Muscle of leg (tissue), 16 donors: ENCODE results near the gene DEF6. TPM values are rescaled to one million over a fixed set of nuclear protein-coding genes. Genes with fewer than 3 reads are reported as not detected.

Source experiments
- DNase-seq: peaks from one replicate; pipeline ENCODE4 v3.0.0; 2013
- H3K27ac ChIP-seq: one replicate; pipeline ENCODE4 v1.5.1; 2013; ENCODE audit warnings: mild to moderate bottlenecking, low read length, control low read depth
- H3K27me3 ChIP-seq: one replicate; pipeline ENCODE4 v1.6.1; 2013; ENCODE audit warnings: low read length; ENCODE audit not compliant: control insufficient read depth, insufficient read depth
- H3K36me3 ChIP-seq: one replicate; pipeline ENCODE4 v1.6.1; 2013; ENCODE audit warnings: low read length; ENCODE audit not compliant: control insufficient read depth, insufficient read depth
- H3K4me1 ChIP-seq: one replicate; pipeline ENCODE4 v1.6.1; 2013; ENCODE audit warnings: low read length; ENCODE audit not compliant: control insufficient read depth, insufficient read depth
- H3K4me3 ChIP-seq: one replicate; pipeline ENCODE4 v1.5.1; 2013; ENCODE audit warnings: low read length, control low read depth
- H3K9me3 ChIP-seq: replicated peaks from 2 replicates; pipeline ENCODE4 v1.6.1; 2013; ENCODE audit warnings: low read depth, low read length; ENCODE audit not compliant: control insufficient read depth
- WGBS: methylation state at CpG from one replicate; pipeline ENCODE4 v1.1.5; 2013; ENCODE audit warnings: missing lambda C conversion rate; ENCODE audit not compliant: insufficient coverage; 5-methylcytosine and 5-hydroxymethylcytosine counted together
- long read RNA-seq, 11 donors: transcript quantifications; one replicate each; lab custom pipeline, GENCODE V29; 2026
- polyA plus RNA-seq, 8 donors: library from polyadenylated mRNA; unstranded; fragments of 120-200 nt; gene quantifications; one replicate each; pipeline versions ENCODE4 v1.2.1 to v1.2.3, GENCODE V29; 2013; ENCODE audit warnings: inconsistent platforms in 1 of 8, low replicate concordance in 1 of 8; ENCODE audit not compliant: insufficient read length in 8 of 8, insufficient read depth in 1 of 8
- total RNA-seq: library from RNA; stranded (reverse); fragments of 120-200 nt; gene quantifications from one replicate; pipeline ENCODE4 v1.2.4, GENCODE V29; 2013

The DEF6 gene, protein sequence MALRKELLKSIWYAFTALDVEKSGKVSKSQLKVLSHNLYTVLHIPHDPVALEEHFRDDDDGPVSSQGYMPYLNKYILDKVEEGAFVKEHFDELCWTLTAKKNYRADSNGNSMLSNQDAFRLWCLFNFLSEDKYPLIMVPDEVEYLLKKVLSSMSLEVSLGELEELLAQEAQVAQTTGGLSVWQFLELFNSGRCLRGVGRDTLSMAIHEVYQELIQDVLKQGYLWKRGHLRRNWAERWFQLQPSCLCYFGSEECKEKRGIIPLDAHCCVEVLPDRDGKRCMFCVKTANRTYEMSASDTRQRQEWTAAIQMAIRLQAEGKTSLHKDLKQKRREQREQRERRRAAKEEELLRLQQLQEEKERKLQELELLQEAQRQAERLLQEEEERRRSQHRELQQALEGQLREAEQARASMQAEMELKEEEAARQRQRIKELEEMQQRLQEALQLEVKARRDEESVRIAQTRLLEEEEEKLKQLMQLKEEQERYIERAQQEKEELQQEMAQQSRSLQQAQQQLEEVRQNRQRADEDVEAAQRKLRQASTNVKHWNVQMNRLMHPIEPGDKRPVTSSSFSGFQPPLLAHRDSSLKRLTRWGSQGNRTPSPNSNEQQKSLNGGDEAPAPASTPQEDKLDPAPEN
- total RNA-seq (6.1 TPM), polyA plus RNA-seq (1 to 10 TPM; 4.7 to 8.4 (median 6.1) TPM)
- long read RNA-seq, donor 1, partial matches to known transcripts: 0 of 1 reads
- long read RNA-seq, donor 1, other reads (novel, unspliced or antisense): 0 of 1 reads
- long read RNA-seq, donor 2: 0 reads
- long read RNA-seq, donor 3, partial matches to known transcripts: 0 of 1 reads
- long read RNA-seq, donor 3, other reads (novel, unspliced or antisense): 0 of 1 reads
- long read RNA-seq, donor 4, partial matches to known transcripts: 0 of 1 reads
- long read RNA-seq, donor 4, other reads (novel, unspliced or antisense): 0 of 1 reads
- long read RNA-seq, donor 5, transcript DEF6-201 (11 exons, 2,262 nt): major isoform, 5 of 5 reads
- long read RNA-seq, donor 5, partial matches to known transcripts: 0 of 5 reads
- long read RNA-seq, donor 5, other reads (novel, unspliced or antisense): 0 of 5 reads
- long read RNA-seq, donor 6: 0 reads
- long read RNA-seq, donor 7, partial matches to known transcripts: 0 of 2 reads
- long read RNA-seq, donor 7, other reads (novel, unspliced or antisense): 0 of 2 reads
- long read RNA-seq, donor 8, partial matches to known transcripts: 0 of 1 reads
- long read RNA-seq, donor 8, other reads (novel, unspliced or antisense): 0 of 1 reads
- long read RNA-seq, donor 9: 0 reads
- long read RNA-seq, donor 10, partial matches to known transcripts: 0 of 1 reads
- long read RNA-seq, donor 10, other reads (novel, unspliced or antisense): 0 of 1 reads
- long read RNA-seq, donor 11: 0 reads

DNA sequence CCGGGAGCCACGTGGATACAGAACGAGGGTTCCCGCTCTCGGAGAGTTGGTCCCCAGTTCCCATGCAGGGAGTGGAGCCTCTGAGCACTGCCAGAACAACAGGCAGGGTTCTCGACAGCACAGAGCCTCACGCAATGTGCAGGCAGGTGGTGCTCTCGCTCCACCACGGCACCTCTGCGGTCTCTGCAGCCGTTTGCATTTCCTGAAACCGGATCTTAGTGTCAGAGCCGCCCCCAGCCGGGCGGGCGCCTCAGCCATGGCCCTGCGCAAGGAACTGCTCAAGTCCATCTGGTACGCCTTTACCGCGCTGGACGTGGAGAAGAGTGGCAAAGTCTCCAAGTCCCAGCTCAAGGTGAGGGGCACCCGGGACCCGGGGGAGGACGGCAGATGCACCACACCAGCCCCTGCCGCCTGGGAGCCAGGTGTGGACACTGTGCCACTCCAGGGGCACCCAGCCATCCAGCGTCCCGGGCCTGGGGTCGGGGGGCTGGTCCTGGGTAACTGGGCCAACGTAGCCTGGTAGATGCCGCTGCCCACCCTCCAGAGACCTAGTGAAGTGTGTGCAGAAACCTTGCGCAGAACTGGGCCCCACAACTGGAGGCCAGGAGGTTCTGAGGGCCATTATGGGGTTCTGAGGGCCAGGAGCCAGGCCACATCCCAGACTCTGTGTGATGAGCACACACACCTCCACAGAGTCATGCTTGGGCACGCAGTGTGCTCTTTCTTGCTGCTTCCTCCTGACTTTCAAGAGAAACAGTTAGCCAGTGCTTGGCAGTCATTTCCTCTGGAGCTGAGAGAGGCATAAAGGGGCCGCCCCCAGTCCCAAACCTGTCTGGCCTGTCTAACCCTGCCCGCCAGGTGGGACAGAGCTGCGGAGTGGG is at the start of gene DEF6:
TSS of gene DEF6 (plus strand) at position 218 of the 881 bp plus-strand sequence. CDS start at position 257, 39 bp downstream.
- peak within 1 kb of the TSS; percentile 65 for H3K27ac ChIP-seq
- peak; percentile 95 for DNase-seq
- WGBS: 12% methylated on average over 33 of the region's 35 CpGs
- peaks cover 18% of the 10 kb centered on the region for H3K4me1 ChIP-seq
- peak within 1 kb of the TSS; percentile 59 for H3K4me3 ChIP-seq
- no peaks in the 10 kb centered on the region for H3K27me3 ChIP-seq
- no peaks in the 10 kb centered on the region for H3K9me3 ChIP-seq
- H3K36me3 ChIP-seq: peaks cover 37% of the 10 kb centered on the region

DNA sequence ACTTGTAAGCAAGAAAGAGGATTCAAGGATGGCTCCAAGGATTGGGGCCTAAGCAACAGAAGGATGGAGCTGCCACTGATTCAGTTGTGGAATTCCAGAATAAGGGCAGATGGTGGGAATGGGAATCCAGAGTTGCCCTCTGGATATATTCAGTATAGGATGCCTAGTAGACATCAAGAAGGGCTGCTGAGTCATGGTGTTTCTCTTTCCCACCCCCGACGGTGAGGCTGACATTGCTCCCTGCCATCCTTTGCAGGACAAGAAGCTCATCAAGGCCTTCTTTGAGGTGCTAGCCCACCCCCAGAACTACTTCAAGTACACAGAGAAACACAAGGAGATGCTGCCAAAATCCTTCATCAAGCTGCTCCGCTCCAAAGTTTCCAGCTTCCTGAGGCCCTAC is 49.3 kb upstream of the DEF6 start:
- no peaks in the 10 kb centered on the region for H3K4me1 ChIP-seq
- no peak for DNase-seq
- no peaks in the 10 kb centered on the region for H3K9me3 ChIP-seq
- 69% methylated on average over 3 of the region's 3 CpGs for WGBS
- H3K27ac ChIP-seq: no peak overlapping the region
- no peak overlapping the region for H3K4me3 ChIP-seq
- peaks cover 18% of the 10 kb centered on the region for H3K36me3 ChIP-seq
- H3K27me3 ChIP-seq: no peaks in the 10 kb centered on the region

DNA sequence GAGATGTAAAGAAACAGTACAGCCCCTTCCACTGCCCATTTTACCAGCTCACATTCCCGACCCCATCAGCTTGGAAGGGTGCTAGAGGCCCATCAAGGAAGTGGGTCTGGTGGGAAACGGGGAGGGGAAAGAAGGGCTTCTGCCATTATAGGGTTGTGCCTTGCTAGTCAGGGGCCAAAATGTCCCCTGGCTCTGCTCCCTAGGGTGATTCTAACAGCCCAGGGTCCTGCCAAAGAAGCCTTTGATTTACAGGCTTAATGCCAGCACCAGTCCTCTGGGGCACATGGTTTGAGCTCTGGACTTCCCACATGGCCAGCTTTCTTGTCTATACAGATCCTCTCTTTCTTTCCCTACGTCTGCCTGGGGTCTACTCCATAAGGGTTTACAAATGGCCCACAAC is 48.7 kb upstream of the DEF6 start:
- WGBS: 70% methylated on average over 2 of the region's 3 CpGs
- Histone ChIP-seq H3K36me3 (peaks cover 15% of the 10 kb centered on the region), H3K27ac (no peak overlapping the region)

DNA sequence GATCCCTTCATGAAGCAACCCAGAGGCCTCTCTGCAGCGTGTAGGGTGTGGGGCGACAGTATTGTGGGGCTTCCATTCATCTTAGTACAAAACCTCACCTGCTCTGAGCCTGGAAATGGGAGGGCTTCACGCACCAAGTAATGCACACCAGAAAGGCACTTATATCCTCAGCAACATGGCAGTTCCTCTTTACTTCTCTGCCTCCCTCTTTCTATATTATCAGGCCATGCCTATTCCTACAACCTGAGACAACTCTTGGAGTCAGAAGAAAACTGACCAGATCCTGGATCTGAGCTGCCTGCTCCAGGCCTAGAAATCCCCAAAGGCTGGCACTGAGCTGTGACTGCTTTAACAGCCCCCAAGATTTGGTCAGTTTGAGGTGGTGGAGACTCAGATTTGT is 45.7 kb upstream of the DEF6 start:
- Histone ChIP-seq H3K4me1 (no peaks in the 10 kb centered on the region), H3K27me3 (no peaks in the 10 kb centered on the region), H3K27ac (no peak overlapping the region), H3K4me3 (no peak overlapping the region), H3K36me3 (peaks cover 4% of the 10 kb centered on the region), H3K9me3 (no peaks in the 10 kb centered on the region)
- no peak for DNase-seq
- 100% methylated on average over 1 of the region's 3 CpGs for WGBS

More for the DNA sequence above, 48.7 kb upstream of the DEF6 start:
- H3K4me3 ChIP-seq: no peak overlapping the region
- no peaks in the 10 kb centered on the region for H3K4me1 ChIP-seq
- no peak for DNase-seq
- H3K27me3 ChIP-seq: no peaks in the 10 kb centered on the region
- no peaks in the 10 kb centered on the region for H3K9me3 ChIP-seq

DNA sequence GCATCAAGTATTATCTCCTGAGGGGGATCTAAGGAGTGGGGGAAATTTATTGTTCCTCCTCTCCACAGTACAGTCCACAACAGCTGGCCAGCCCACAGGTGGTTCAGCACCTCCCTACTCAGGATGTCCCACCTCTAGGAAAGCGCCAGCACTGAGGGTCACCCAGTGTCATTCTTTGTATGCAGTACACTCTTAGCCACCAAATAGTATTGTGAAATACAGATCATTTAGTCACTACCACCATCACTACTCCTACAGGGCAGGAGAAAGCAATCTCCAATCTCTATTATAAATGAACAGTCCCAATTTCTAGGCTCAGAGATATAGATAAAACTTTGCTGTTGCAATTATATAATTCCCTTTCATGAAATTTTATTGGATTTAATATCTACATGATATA is 44.4 kb upstream of the DEF6 start:
- Histone ChIP-seq H3K27me3 (no peaks in the 10 kb centered on the region), H3K27ac (no peak overlapping the region), H3K4me3 (no peak overlapping the region), H3K36me3 (peaks cover 4% of the 10 kb centered on the region), H3K4me1 (peaks cover 3% of the 10 kb centered on the region), H3K9me3 (no peaks in the 10 kb centered on the region)
- DNase-seq: no peak
- WGBS: no CpG with 5 or more reads among the region's 1 CpG

DNA sequence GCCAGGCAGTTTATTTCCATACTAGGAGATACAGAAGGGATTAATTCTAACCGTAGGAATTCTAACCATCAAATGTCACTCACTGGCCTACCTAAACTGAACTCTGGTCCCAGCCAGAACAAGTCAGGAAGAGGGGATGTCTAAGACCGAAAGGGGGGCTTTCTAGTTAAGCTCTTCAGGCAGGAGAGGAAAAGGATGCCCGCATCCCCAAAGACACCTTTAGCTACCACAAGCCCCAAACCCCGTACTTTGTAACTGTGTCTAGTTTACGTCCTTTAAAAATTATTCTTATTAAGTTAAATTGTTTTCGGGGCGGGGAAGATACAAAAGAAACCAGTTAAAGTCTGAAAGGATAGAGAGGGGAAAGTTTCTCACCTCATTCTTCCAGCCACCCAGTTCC is 39.3 kb upstream of the DEF6 start:
- Histone ChIP-seq H3K4me3 (peak overlapping the region; percentile 99), H3K4me1 (peaks cover 10% of the 10 kb centered on the region), H3K36me3 (peaks cover 2% of the 10 kb centered on the region), H3K9me3 (no peaks in the 10 kb centered on the region), H3K27ac (peak overlapping the region; percentile 97), H3K27me3 (no peaks in the 10 kb centered on the region)
- no CpG with 5 or more reads among the region's 7 CpGs for WGBS
- DNase-seq: no peak

DNA sequence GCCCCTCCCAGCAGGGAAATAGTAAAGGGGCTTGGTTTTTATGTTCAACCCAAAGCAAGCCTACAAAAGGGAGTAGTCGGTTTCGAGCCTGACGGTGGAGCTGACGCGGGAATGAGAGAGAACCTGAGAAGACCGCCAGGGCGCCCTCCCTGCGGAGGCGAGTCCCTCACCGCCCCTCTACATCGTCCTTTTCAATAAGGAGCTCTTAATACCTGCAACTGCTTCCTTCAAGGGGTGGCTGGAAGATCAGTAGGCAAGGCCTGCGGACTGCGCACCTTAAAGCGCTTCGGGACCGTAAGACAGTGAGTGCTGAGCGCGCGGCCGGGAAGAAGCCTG is 38.8 kb upstream of the DEF6 start:
- Histone ChIP-seq H3K27ac (peak overlapping the region; percentile 97), H3K9me3 (no peaks in the 10 kb centered on the region), H3K27me3 (no peaks in the 10 kb centered on the region), H3K4me1 (peaks cover 10% of the 10 kb centered on the region), H3K4me3 (peak overlapping the region; percentile 99), H3K36me3 (peaks cover 2% of the 10 kb centered on the region)
- peak; percentile 76 for DNase-seq
- 0% methylated on average over 13 of the region's 20 CpGs for WGBS

DNA sequence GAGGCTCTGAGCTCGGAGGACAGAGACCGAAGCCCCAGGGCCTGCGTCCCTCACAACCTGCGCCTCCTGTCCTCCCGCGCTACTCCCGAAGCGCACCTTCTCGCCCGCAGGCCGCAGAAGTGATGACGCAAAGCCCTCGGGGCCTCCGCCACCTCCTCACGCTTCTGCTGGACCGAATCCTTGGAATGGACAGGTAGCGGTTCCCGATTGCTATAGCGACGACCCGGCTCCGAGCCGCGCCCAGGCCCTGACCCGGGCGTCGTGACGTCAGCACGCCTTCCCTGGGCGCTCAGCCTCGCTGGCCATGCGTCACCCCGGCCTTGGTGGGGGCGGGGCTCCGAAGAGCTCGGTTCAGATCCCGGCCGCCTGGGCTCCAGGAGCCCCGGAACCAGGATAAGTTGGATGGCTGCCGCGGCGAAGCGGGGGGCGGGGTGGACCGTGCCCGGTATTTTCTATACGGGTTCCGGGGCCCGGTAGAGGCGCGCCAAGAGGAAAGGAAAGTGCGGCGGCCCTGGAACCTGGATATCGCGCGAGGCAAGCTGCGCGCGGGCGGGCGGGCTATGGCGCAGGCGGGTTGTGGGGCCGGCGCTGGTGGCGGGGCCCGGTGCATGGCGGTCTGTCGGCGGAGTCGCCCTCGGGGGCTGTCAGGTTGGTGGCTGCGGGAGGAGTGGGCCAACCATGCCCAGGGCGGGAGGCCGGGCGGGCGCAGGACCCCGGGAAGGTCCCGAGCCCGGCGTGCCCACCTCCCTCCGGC is 38.2 kb upstream of the DEF6 start, which contains the start of gene ZNF76:
TSS of gene ZNF76 (plus strand) at position 542 of the 754 bp plus-strand sequence. CDS start 21,417 bp downstream, outside the sequence.
- Histone ChIP-seq H3K4me3 (peak within 1 kb of the TSS; percentile 99), H3K36me3 (peaks cover 2% of the 10 kb centered on the region), H3K27ac (peak within 1 kb of the TSS; percentile 97), H3K27me3 (no peaks in the 10 kb centered on the region), H3K4me1 (peaks cover 10% of the 10 kb centered on the region), H3K9me3 (no peaks in the 10 kb centered on the region)
- under 1% methylated on average over 80 of the region's 82 CpGs for WGBS
- peak; percentile 99 for DNase-seq
